Erythroblast (primary cell): ENCODE data around the gene SLN.

ENCODE experiments used
- GATA1 ChIP-seq: IDR thresholded peaks from 2 replicates; pipeline ENCODE4 v1.6.1; 2011; ENCODE audit warnings: low read depth, mild to moderate bottlenecking, control low read depth, low read length, moderate library complexity
- POLR2A ChIP-seq: IDR thresholded peaks from 2 replicates; pipeline ENCODE4 v1.6.1; 2011; ENCODE audit warnings: mild to moderate bottlenecking, low read length

GRCh38 chr11:107721207-107721606 lies 9.4 kb upstream of the SLN start:
- no peak for TF ChIP-seq POLR2A
- TF ChIP-seq GATA1: no peak
